IMR-90 (cell line): ENCODE results near the gene TXNRD1. TPM values are rescaled to one million over a fixed set of nuclear protein-coding genes. Genes with fewer than 3 reads are reported as not detected.

Source experiments
- ATAC-seq: fragments of 200-7000 bp; cut with Tn5 transposase; 2 replicates; pipeline ENCODE4 v1.9.1; 2020; ENCODE audit warnings: low read depth, mild to moderate bottlenecking, moderate library complexity
- BruUV-seq: library from RNA; stranded (reverse); fragments of 400-500 nt; replicated peaks from 2 replicates; lab custom pipeline; 2021; lab: Mats Ljungman, UMichigan
- CTCF ChIA-PET: fragments of 300-600 bp; formaldehyde crosslinking; extraction: SDS; loops from one replicate; lab custom pipeline; 2021; ENCODE audit warnings: antibody characterized with exemption; lab: Yijun Ruan, JAX
- POLR2A ChIA-PET: fragments of 300-600 bp; sonication (Branson Sonifier 250); formaldehyde crosslinking; loops from one replicate; lab custom pipeline; 2022; ENCODE audit warnings: antibody characterized with exemption; ENCODE audit not compliant: unreplicated experiment; lab: Charles Lee
- DNase-seq: peaks from one replicate; pipeline ENCODE4 v3.0.0; 2013
- H2AFZ ChIP-seq: replicated peaks from 2 replicates; pipeline ENCODE3; 2013; ENCODE audit warnings: low read length, mild to moderate bottlenecking; ENCODE audit not compliant: poor library complexity
- H2AK5ac ChIP-seq: 2 replicates; pipeline ENCODE4 v1.6.1; 2013; ENCODE audit warnings: low read depth, low read length, inconsistent platforms
- H2AK9ac ChIP-seq: replicated peaks from 2 replicates; pipeline ENCODE3; 2013; ENCODE audit warnings: mild to moderate bottlenecking, low read depth, low read length, moderate library complexity; ENCODE audit not compliant: poor library complexity
- H2BK120ac ChIP-seq: 2 replicates; pipeline ENCODE4 v1.6.1; 2013; ENCODE audit warnings: low read depth, low read length, inconsistent platforms
- H2BK15ac ChIP-seq: 3 replicates; pipeline ENCODE4 v1.6.1; 2013; ENCODE audit warnings: low read depth, low read length, inconsistent platforms
- H2BK20ac ChIP-seq: 2 replicates; pipeline ENCODE4 v1.6.1; 2013; ENCODE audit warnings: low read depth, mild to moderate bottlenecking, inconsistent platforms, low read length, moderate library complexity
- H2BK5ac ChIP-seq: 2 replicates; pipeline ENCODE4 v1.6.1; 2013; ENCODE audit warnings: mild to moderate bottlenecking, low read depth, low read length, inconsistent platforms; ENCODE audit not compliant: poor library complexity, severe bottlenecking
- H3K14ac ChIP-seq: replicated peaks from 2 replicates; pipeline ENCODE4 v1.6.1; 2013; ENCODE audit warnings: low read depth, low read length, inconsistent platforms
- H3K18ac ChIP-seq: 2 replicates; pipeline ENCODE4 v1.6.1; 2013; ENCODE audit warnings: low read depth, low read length, control low read depth
- H3K23ac ChIP-seq: 2 replicates; pipeline ENCODE4 v1.6.1; 2013; ENCODE audit warnings: low read depth, low read length, inconsistent platforms
- H3K27ac ChIP-seq: 2 replicates; pipeline ENCODE4 v1.5.1; 2013; ENCODE audit warnings: mild to moderate bottlenecking, control low read depth, low read length; ENCODE audit not compliant: insufficient read depth
- H3K27me3 ChIP-seq: 2 replicates; pipeline ENCODE4 v1.6.1; 2013; ENCODE audit warnings: low read length; ENCODE audit not compliant: control insufficient read depth, insufficient read depth
- H3K36me3 ChIP-seq: 2 replicates; pipeline ENCODE4 v1.6.1; 2013; ENCODE audit warnings: low read length, mixed read lengths; ENCODE audit not compliant: control insufficient read depth, insufficient read depth
- H3K4ac ChIP-seq: 2 replicates; pipeline ENCODE4 v1.6.1; 2013; ENCODE audit warnings: low read depth, low read length, inconsistent platforms
- H3K4me1 ChIP-seq: 2 replicates; pipeline ENCODE4 v1.6.1; 2013; ENCODE audit warnings: low read length, mixed read lengths; ENCODE audit not compliant: control insufficient read depth, insufficient read depth
- H3K4me2 ChIP-seq: 2 replicates; pipeline ENCODE4 v1.6.1; 2013; ENCODE audit warnings: low read depth, mild to moderate bottlenecking, control low read depth, low read length, moderate library complexity
- H3K4me3 ChIP-seq: 2 replicates; pipeline ENCODE4 v1.5.1; 2013; ENCODE audit warnings: low read depth, mild to moderate bottlenecking, control low read depth, low read length, moderate library complexity; ENCODE audit not compliant: insufficient read depth
- H3K56ac ChIP-seq: 2 replicates; pipeline ENCODE4 v1.6.1; 2013; ENCODE audit warnings: low read length, inconsistent platforms; ENCODE audit not compliant: insufficient read depth; ENCODE audit errors: extremely low read depth
- H3K79me1 ChIP-seq, 2 experiments: 2 replicates each; pipeline ENCODE4 v1.6.1; 2013; ENCODE audit warnings: low read length in 2 of 2, inconsistent platforms in 1 of 2, low read depth in 1 of 2
- H3K9ac ChIP-seq: 2 replicates; pipeline ENCODE4 v1.6.1; 2013; ENCODE audit warnings: low read depth, low read length, control low read depth
- H3K9me1 ChIP-seq: 2 replicates; pipeline ENCODE4 v1.6.1; 2013; ENCODE audit warnings: low read length, inconsistent platforms; ENCODE audit not compliant: insufficient read depth
- H3K9me3 ChIP-seq: 2 replicates; pipeline ENCODE4 v1.6.1; 2013; ENCODE audit warnings: low read length; ENCODE audit not compliant: control insufficient read depth, insufficient read depth
- H4K20me1 ChIP-seq: 2 replicates; pipeline ENCODE4 v1.6.1; 2013; ENCODE audit warnings: low read length, inconsistent platforms; ENCODE audit not compliant: insufficient read depth
- H4K5ac ChIP-seq: 2 replicates; pipeline ENCODE4 v1.6.1; 2013; ENCODE audit warnings: mild to moderate bottlenecking, low read depth, low read length, control low read depth
- H4K8ac ChIP-seq, 2 experiments: 2 replicates each; pipeline ENCODE4 v1.6.1; 2013; ENCODE audit warnings: low read depth in 2 of 2, low read length in 2 of 2, control low read depth in 1 of 2, inconsistent platforms in 1 of 2
- H4K91ac ChIP-seq: 2 replicates; pipeline ENCODE4 v1.6.1; 2013; ENCODE audit warnings: low read depth, low read length, inconsistent platforms; ENCODE audit not compliant: insufficient read depth
- CHD1 ChIP-seq: IDR thresholded peaks from 2 replicates; pipeline ENCODE4 v1.6.1; 2012; ENCODE audit warnings: low read depth, low read length, improper control_type of control experiment
- MXI1 ChIP-seq: IDR thresholded peaks from 2 replicates; pipeline ENCODE4 v1.6.1; 2012; ENCODE audit warnings: low read depth, mild to moderate bottlenecking, low read length, moderate library complexity, borderline replicate concordance
- USF2 ChIP-seq: fragments of 150-350 bp; IDR thresholded peaks from 2 replicates; pipeline ENCODE4 v1.6.1; 2017; ENCODE audit warnings: mild to moderate bottlenecking, antibody characterized with exemption, low read length, low read depth
- WGBS, 2 experiments: methylation state at CpG; one replicate each; pipeline versions ENCODE4 v1.1.5 to v1.1.7; 2013; ENCODE audit warnings: missing lambda C conversion rate in 2 of 2; ENCODE audit not compliant: insufficient read length in 1 of 2; ENCODE audit errors: extremely low coverage in 2 of 2; 5-methylcytosine and 5-hydroxymethylcytosine counted together
- dilution Hi-C: fragments of 300-500 bp; cut with HindIII; formaldehyde crosslinking; loops from one replicate; pipeline ENCODE4 v1.14.3; 2018; ENCODE audit warnings: low sequenced_read_pairs; ENCODE audit not compliant: unreplicated experiment
- in situ Hi-C: fragments of 300-500 bp; cut with MboI; formaldehyde crosslinking; loops from 3 replicates; pipeline ENCODE4 v1.14.3; 2019; ENCODE audit warnings: low sequenced_read_pairs, inconsistent platforms, mixed read lengths
- intact Hi-C: fragments of 100-400 bp; cut with micrococcal nuclease; formaldehyde crosslinking; loops from 2 replicates; pipeline ENCODE4 v1.10.0; 2022
- polyA plus RNA-seq, 3 experiments: library from polyadenylated mRNA; depleted of rRNA; stranded (reverse); fragments of >200 nt; gene quantifications; 2 replicates each; pipeline ENCODE4 v1.2.3, GENCODE V29; 2012; ENCODE audit warnings: low replicate concordance in 1 of 3
- total RNA-seq: library from RNA; depleted of rRNA; stranded (reverse); fragments of >200 nt; gene quantifications from 2 replicates; pipeline ENCODE4 v1.2.3, GENCODE V29; 2012

Gene TXNRD1
- total and polyA plus RNA-seq, 2 of the 4 experiments (the other 2 are of a cell fraction), result 379 to 582 TPM

DNA sequence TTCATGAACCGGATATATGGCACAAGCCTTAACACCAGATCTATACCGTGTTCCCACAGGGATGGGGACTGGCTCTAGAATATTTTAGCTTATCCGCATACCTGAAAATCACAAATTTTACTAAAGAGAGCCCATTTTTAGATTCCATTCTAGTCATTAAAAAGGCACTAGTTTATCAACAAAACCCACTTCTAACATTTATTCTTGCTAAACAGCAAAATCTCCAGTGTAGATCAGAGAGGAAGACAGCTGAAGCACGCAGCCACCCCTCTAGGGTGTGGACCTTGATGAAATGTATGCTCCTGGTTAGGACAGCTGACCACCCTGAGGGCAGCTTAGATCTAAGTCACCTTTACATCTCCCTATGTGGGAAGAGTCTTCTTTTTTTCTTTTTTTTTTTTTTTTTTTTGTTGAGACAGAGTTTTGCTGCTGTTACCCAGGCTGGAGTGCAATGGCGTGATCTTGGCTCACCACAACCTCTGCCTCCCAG lies 150.4 kb downstream of the TXNRD1 start:
- ATAC-seq (no peak), DNase-seq (no peak)
- Histone ChIP-seq H3K36me3 (no peaks in the 10 kb centered on the region; the same call in 1 of the 2 replicates), H3K4me3 (no peak overlapping the region), H2AK9ac (no peak overlapping the region), H2BK120ac (no peak overlapping the region), H3K27me3 (no peaks in the 10 kb centered on the region), H4K8ac (no peak overlapping the region), H2BK20ac (no peak overlapping the region), H2AK5ac (no peak overlapping the region), H3K9me3 (peaks cover 6% of the 10 kb centered on the region), H2BK15ac (no peak overlapping the region), H2BK5ac (no peak overlapping the region), H3K27ac (no peak overlapping the region), H4K20me1 (no peaks in the 10 kb centered on the region), H3K79me1 (no peaks in the 10 kb centered on the region), H3K4ac (no peak overlapping the region), H3K4me1 (no peaks in the 10 kb centered on the region), H3K9me1 (no peaks in the 10 kb centered on the region; the same call in 1 of the 2 replicates), H3K4me2 (no peak overlapping the region), H3K23ac (no peak overlapping the region), H3K14ac (no peak overlapping the region), H2AFZ (no peak overlapping the region), H4K5ac (no peak overlapping the region), H3K56ac (no peak overlapping the region), H3K9ac (no peak overlapping the region), H3K18ac (no peak overlapping the region), H4K91ac (no peak overlapping the region)
- TF ChIP-seq CHD1, result no peak
- TF ChIP-seq USF2, result no peak
- TF ChIP-seq MXI1, result no peak
- in situ Hi-C loops, result no loop called here
- dilution Hi-C loops, result no loop called here
- intact Hi-C loops, result no loop called here
- ChIA-PET POLR2A (no interaction called here), CTCF (interaction anchor here (0.7 kb wide), 1 partner anchor 188 kb away, joined by 6 read pairs; no protein-coding TSS in a partner anchor)
- no TSS peak for BruUV-seq
- 92% methylated on average over 2 of the region's 5 CpGs; no CpG with 5 or more reads in 1 of the 2 experiments for WGBS, 2 experiments
